Measurements from ENCODE around the gene DNAJA2.

DNA sequence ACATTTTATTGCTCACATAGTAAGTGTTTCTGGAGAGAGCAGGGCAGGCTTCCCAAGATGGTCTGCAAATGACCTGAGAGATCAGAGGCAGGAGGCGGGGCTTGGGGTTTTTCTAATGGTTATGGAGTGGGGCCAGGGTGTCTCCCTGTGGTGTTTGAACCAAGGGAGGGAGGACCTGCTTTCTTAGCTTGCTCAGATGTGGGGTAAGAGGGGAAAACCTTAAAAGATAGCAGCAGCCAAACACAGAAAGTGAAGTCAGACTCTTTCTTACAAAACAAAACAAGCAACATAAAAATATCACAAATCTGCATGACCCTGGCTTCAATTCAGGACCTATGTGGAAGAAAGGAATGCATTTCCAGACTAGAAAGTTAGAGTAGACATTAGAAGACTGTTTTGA lies 22.9 kb upstream of the DNAJA2 start:
- TF ChIP-seq POLR2A (IDR thresholded peaks at IDR 0.05) = no peak
- TF ChIP-seq, protein P1, sequence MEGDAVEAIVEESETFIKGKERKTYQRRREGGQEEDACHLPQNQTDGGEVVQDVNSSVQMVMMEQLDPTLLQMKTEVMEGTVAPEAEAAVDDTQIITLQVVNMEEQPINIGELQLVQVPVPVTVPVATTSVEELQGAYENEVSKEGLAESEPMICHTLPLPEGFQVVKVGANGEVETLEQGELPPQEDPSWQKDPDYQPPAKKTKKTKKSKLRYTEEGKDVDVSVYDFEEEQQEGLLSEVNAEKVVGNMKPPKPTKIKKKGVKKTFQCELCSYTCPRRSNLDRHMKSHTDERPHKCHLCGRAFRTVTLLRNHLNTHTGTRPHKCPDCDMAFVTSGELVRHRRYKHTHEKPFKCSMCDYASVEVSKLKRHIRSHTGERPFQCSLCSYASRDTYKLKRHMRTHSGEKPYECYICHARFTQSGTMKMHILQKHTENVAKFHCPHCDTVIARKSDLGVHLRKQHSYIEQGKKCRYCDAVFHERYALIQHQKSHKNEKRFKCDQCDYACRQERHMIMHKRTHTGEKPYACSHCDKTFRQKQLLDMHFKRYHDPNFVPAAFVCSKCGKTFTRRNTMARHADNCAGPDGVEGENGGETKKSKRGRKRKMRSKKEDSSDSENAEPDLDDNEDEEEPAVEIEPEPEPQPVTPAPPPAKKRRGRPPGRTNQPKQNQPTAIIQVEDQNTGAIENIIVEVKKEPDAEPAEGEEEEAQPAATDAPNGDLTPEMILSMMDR (IDR thresholded peaks at IDR 0.05) = no peak

Measured in uterus (tissue), 2 donors.